Measurements from ENCODE around the gene NRXN2.
A peak's percentile ranks its signal among the peaks of the same experiment; 100 is the strongest.

NRXN2 gene

GRCh38 chr11:64649291-64649697 is 73.7 kb downstream of the NRXN2 start:
- DNase-seq (ENCODE audit: low spot score), result peak; percentile 84

GRCh38 chr11:64648551-64648950 is 74.4 kb downstream of the NRXN2 start:
- DNase-seq (ENCODE audit: low spot score), result no peak

- DNase-seq (ENCODE audit: low spot score), result no peak
These were observed 75.8 kb downstream of the NRXN2 start for GRCh38 chr11:64647019-64647779.

GRCh38 chr11:64644647-64645275 is 78.2 kb downstream of the NRXN2 start:
- no peak for DNase-seq (ENCODE audit: low spot score)

GRCh38 chr11:64643920-64644646 is 78.9 kb downstream of the NRXN2 start:
- DNase-seq (ENCODE audit: low spot score), result no peak

- peak; percentile 76 for DNase-seq (ENCODE audit: low spot score)
These were observed 79.6 kb downstream of the NRXN2 start for GRCh38 chr11:64643256-64643881.

GRCh38 chr11:64642871-64643255 is 80.1 kb downstream of the NRXN2 start:
- no peak for DNase-seq (ENCODE audit: low spot score)

GRCh38 chr11:64642418-64642735 is 80.6 kb downstream of the NRXN2 start:
- no peak for DNase-seq (ENCODE audit: low spot score)

GRCh38 chr11:64641596-64642417 is 81.2 kb downstream of the NRXN2 start:
- no peak for DNase-seq (ENCODE audit: low spot score)

- DNase-seq (ENCODE audit: low spot score), result no peak
These were observed 83.1 kb downstream of the NRXN2 start for GRCh38 chr11:64639885-64640284.

GRCh38 chr11:64638829-64639228 is 84.2 kb downstream of the NRXN2 start:
- DNase-seq (ENCODE audit: low spot score), result no peak

- peak; percentile 76 for DNase-seq (ENCODE audit: low spot score)
These were observed 84.9 kb downstream of the NRXN2 start for GRCh38 chr11:64638018-64638665.

- no peak for DNase-seq (ENCODE audit: low spot score)
These were observed 85.5 kb downstream of the NRXN2 start for GRCh38 chr11:64637334-64638017.

GRCh38 chr11:64633555-64634159 is 89.3 kb downstream of the NRXN2 start:
- DNase-seq (ENCODE audit: low spot score), result no peak

- no peak for DNase-seq (ENCODE audit: low spot score)
These were observed 90.3 kb downstream of the NRXN2 start for GRCh38 chr11:64632654-64633053.

GRCh38 chr11:64632237-64632636 is 90.8 kb downstream of the NRXN2 start:
- DNase-seq (ENCODE audit: low spot score), result no peak

- DNase-seq (ENCODE audit: low spot score), result no peak
These were observed 91.3 kb downstream of the NRXN2 start for GRCh38 chr11:64631675-64632074.

- peak; percentile 89 for DNase-seq (ENCODE audit: low spot score)
These were observed 93.0 kb downstream of the NRXN2 start for GRCh38 chr11:64629796-64630562.

- DNase-seq (ENCODE audit: low spot score), result no peak
These were observed 93.9 kb downstream of the NRXN2 start for GRCh38 chr11:64629103-64629502.

GRCh38 chr11:64628596-64628995 is 94.4 kb downstream of the NRXN2 start:
- no peak for DNase-seq (ENCODE audit: low spot score)
